SK-N-SH (cell line): ENCODE data around the gene CRIM1. TPM values are rescaled to one million over a fixed set of nuclear protein-coding genes. Genes with fewer than 3 reads are reported as not detected.

Experiments used
- CTCF ChIA-PET: fragments of 300-600, 350-600 bp; formaldehyde crosslinking; extraction: SDS; loops from one replicate; lab custom pipeline; 2021; lab: Yijun Ruan, JAX
- POLR2A ChIA-PET: fragments of 350-600 bp; sonication (Branson Sonifier 250); formaldehyde crosslinking; extraction: SDS; loops from one replicate; lab custom pipeline; 2020; ENCODE audit warnings: antibody characterized with exemption, inconsistent platforms; lab: Yijun Ruan, JAX
- DNase-seq: peaks from one replicate; pipeline ENCODE4 v3.0.0; 2012
- H2AFZ ChIP-seq: fragments of 200-600 bp; sonication (generic); 2 replicates; pipeline ENCODE4 v1.8.1; 2016; ENCODE audit warnings: antibody characterized with exemption, mild to moderate bottlenecking, low read depth
- H3F3A ChIP-seq: fragments of 200-600 bp; sonication (generic); replicated peaks from 2 replicates; pipeline ENCODE3; 2016; ENCODE audit warnings: antibody characterized with exemption, mild to moderate bottlenecking; ENCODE audit not compliant: insufficient read depth
- H3K27ac ChIP-seq, 2 experiments: fragments of 200-500 bp in 1 of 2; fragments of 200-600 bp in 1 of 2; sonication (Bioruptor generic) in 1 of 2; sonication (generic), shearing (Covaris generic) in 1 of 2; 2 replicates each; pipeline versions ENCODE4 v1.5.1 to v1.6.1; 2014 to 2016; ENCODE audit warnings: low read depth in 2 of 2, inconsistent platforms in 1 of 2, low read length in 1 of 2, mild to moderate bottlenecking in 1 of 2, mixed read lengths in 1 of 2
- H3K27me3 ChIP-seq: fragments of 200-600 bp; sonication (generic), shearing (Covaris generic); 2 replicates; pipeline ENCODE4 v1.6.1; 2016; ENCODE audit warnings: mixed run types; ENCODE audit not compliant: insufficient read depth
- H3K36me3 ChIP-seq, 2 experiments: fragments of 200-500 bp in 1 of 2; fragments of 200-600 bp in 1 of 2; sonication (Bioruptor generic) in 1 of 2; sonication (generic) in 1 of 2; replicated peaks in 1 of 2; 2 replicates each; pipeline versions ENCODE3 to v1.5.1; 2014 to 2016; ENCODE audit warnings: low read length in 1 of 2, mild to moderate bottlenecking in 1 of 2; ENCODE audit not compliant: insufficient read depth in 2 of 2, control insufficient read depth in 1 of 2
- H3K4me1 ChIP-seq, 2 experiments: fragments of 200-500 bp in 1 of 2; fragments of 200-600 bp in 1 of 2; sonication (Bioruptor generic) in 1 of 2; sonication (generic), shearing (Covaris generic) in 1 of 2; 2 replicates each; pipeline versions ENCODE4 v1.5.1 to v1.6.1; 2014 to 2016; ENCODE audit warnings: low read depth in 1 of 2, low read length in 1 of 2, mixed run types in 1 of 2; ENCODE audit not compliant: insufficient read depth in 2 of 2, control insufficient read depth in 1 of 2
- H3K4me2 ChIP-seq: fragments of 200-600 bp; sonication (generic), shearing (Covaris generic); 2 replicates; pipeline ENCODE4 v1.6.1; 2017; ENCODE audit warnings: mixed run types
- H3K4me3 ChIP-seq, 2 experiments: fragments of 200-500 bp in 1 of 2; fragments of 200-600 bp in 1 of 2; sonication (Bioruptor generic) in 1 of 2; sonication (generic), shearing (Covaris generic) in 1 of 2; 2 replicates each; pipeline versions ENCODE4 v1.5.1 to v1.8.1; 2014 to 2016; ENCODE audit warnings: low read depth in 2 of 2, inconsistent platforms in 1 of 2, low read length in 1 of 2, mild to moderate bottlenecking in 1 of 2, mixed read lengths in 1 of 2, moderate library complexity in 1 of 2
- H3K79me2 ChIP-seq: fragments of 200-600 bp; sonication (generic); 2 replicates; pipeline ENCODE4 v1.8.1; 2017; ENCODE audit warnings: mild to moderate bottlenecking; ENCODE audit not compliant: insufficient read depth
- H3K9ac ChIP-seq: fragments of 200-600 bp; sonication (generic); 2 replicates; pipeline ENCODE4 v1.6.1; 2017; ENCODE audit warnings: mixed run types
- H3K9me2 ChIP-seq: fragments of 200-600 bp; sonication (generic); 2 replicates; pipeline ENCODE4 v1.6.1; 2017; ENCODE audit warnings: mixed run types
- H3K9me3 ChIP-seq: fragments of 200-600 bp; sonication (generic); 2 replicates; pipeline ENCODE4 v1.6.1; 2017; ENCODE audit warnings: mixed run types, mild to moderate bottlenecking, moderate library complexity
- H4K20me1 ChIP-seq: fragments of 200-600 bp; sonication (generic); 2 replicates; pipeline ENCODE4 v1.6.1; 2017; ENCODE audit warnings: mild to moderate bottlenecking, mixed run types; ENCODE audit not compliant: insufficient read depth
- FOSL2 ChIP-seq: IDR thresholded peaks from 2 replicates; pipeline ENCODE4 v1.4.0; 2012; ENCODE audit warnings: low read depth, mild to moderate bottlenecking, moderate library complexity, borderline replicate concordance
- FOXJ3 ChIP-seq: sonication (generic); formaldehyde crosslinking; IDR thresholded peaks from 2 replicates; pipeline ENCODE4 v1.5.1; 2020; ENCODE audit warnings: mild to moderate bottlenecking, missing genetic modification reagents
- FOXM1 ChIP-seq: IDR thresholded peaks from 2 replicates; pipeline ENCODE4 v1.4.0; 2012; ENCODE audit warnings: low read depth, mild to moderate bottlenecking
- IRF3 ChIP-seq: fragments of 150-350 bp; IDR thresholded peaks from 2 replicates; pipeline ENCODE4 v1.6.1; 2016; ENCODE audit warnings: mild to moderate bottlenecking, low read depth, low read length
- MEF2A ChIP-seq: IDR thresholded peaks from 2 replicates; pipeline ENCODE4 v1.4.0; 2012; ENCODE audit warnings: low read depth, borderline replicate concordance
- MXI1 ChIP-seq: IDR thresholded peaks from 2 replicates; pipeline ENCODE4 v1.6.1; 2012; ENCODE audit warnings: mild to moderate bottlenecking, low read depth, low read length, improper control_type of control experiment
- RFX5 ChIP-seq: IDR thresholded peaks from 2 replicates; pipeline ENCODE4 v1.6.1; 2012; ENCODE audit warnings: mild to moderate bottlenecking, improper control_type of control experiment, low read length
- SIN3A ChIP-seq: IDR thresholded peaks from 2 replicates; pipeline ENCODE4 v1.6.1; 2012; ENCODE audit warnings: low read depth, mild to moderate bottlenecking, low read length, moderate library complexity, borderline replicate concordance
- TAF1 ChIP-seq: IDR thresholded peaks from 2 replicates; pipeline ENCODE4 v1.6.1; 2012; ENCODE audit warnings: low read depth, mild to moderate bottlenecking, low read length, moderate library complexity, borderline replicate concordance
- TCF12 ChIP-seq: IDR thresholded peaks from 2 replicates; pipeline ENCODE4 v1.4.0; 2012
- whole genome bisulfite sequencing: methylation state at CpG from one replicate; pipeline ENCODE4 v1.1.6; 2017; ENCODE audit warnings: low lambda C conversion rate; 5-methylcytosine and 5-hydroxymethylcytosine counted together
- polyA plus RNA-seq, 3 experiments: library from polyadenylated mRNA; depleted of rRNA; stranded (reverse); fragments of >200 nt; gene quantifications; 2 replicates each; pipeline ENCODE4 v1.2.3, GENCODE V29; 2012
- TF ChIP-seq, protein P1 (sequence below): IDR thresholded peaks from 2 replicates; pipeline ENCODE4 v1.4.0; 2012; ENCODE audit warnings: low read depth
- TF ChIP-seq, protein P2 (sequence below): IDR thresholded peaks from 2 replicates; pipeline ENCODE4 v1.4.0; 2012; ENCODE audit warnings: low read depth, borderline replicate concordance
- TF ChIP-seq, protein P3 (sequence below): IDR thresholded peaks from 2 replicates; pipeline ENCODE4 v1.6.1; 2012; ENCODE audit warnings: mild to moderate bottlenecking, low read depth, low read length, moderate library complexity
- TF ChIP-seq, protein P4 (sequence below): fragments of 200-600 bp; sonication (generic); IDR thresholded peaks from 2 replicates; pipeline ENCODE4 v1.6.1; 2017; ENCODE audit warnings: antibody characterized with exemption, mild to moderate bottlenecking, moderate library complexity

Gene CRIM1
- polyA plus RNA-seq, 1 of the 3 experiments (the other 2 are of a cell fraction), result 244 TPM

DNA sequence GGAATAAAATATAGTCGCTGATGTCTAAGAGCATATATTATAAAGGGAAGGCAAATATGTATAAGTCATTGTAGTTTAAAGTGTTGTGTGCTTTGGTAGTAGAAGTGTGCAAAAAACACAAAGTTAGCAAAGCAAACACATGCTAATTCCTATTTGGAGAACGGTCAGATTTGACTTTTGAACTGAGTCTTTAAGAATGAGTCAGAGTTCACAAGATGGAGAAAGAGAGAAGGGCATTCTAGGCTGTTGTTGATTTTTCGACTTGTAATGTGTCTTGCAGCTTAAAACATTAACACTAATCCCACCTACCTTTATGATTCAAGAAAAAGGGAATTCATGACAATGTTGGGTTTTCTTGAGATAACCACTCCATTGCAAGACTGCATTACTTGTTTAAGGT, 98.1 kb downstream of the CRIM1 start:
- H3K9ac ChIP-seq, result peak overlapping the region; percentile 67; the same call in 1 of the 2 replicates
- POLR2A ChIA-PET, result no interaction called here
- TF ChIP-seq MXI1 (no peak), FOXJ3 (no peak), MEF2A (no peak), TAF1 (no peak), IRF3 (no peak), SIN3A (no peak), TCF12 (no peak), FOXM1 (no peak), RFX5 (no peak), FOSL2 (peak; percentile 42; the same call in 1 of the 2 replicates)
- TF ChIP-seq, protein P1, sequence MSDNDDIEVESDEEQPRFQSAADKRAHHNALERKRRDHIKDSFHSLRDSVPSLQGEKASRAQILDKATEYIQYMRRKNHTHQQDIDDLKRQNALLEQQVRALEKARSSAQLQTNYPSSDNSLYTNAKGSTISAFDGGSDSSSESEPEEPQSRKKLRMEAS, result 0 out of 2 replicates have a peak, but pooled peaks have one; percentile 10
- TF ChIP-seq, protein P2, sequence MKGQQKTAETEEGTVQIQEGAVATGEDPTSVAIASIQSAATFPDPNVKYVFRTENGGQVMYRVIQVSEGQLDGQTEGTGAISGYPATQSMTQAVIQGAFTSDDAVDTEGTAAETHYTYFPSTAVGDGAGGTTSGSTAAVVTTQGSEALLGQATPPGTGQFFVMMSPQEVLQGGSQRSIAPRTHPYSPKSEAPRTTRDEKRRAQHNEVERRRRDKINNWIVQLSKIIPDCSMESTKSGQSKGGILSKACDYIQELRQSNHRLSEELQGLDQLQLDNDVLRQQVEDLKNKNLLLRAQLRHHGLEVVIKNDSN, result no peak
- TF ChIP-seq, protein P3, sequence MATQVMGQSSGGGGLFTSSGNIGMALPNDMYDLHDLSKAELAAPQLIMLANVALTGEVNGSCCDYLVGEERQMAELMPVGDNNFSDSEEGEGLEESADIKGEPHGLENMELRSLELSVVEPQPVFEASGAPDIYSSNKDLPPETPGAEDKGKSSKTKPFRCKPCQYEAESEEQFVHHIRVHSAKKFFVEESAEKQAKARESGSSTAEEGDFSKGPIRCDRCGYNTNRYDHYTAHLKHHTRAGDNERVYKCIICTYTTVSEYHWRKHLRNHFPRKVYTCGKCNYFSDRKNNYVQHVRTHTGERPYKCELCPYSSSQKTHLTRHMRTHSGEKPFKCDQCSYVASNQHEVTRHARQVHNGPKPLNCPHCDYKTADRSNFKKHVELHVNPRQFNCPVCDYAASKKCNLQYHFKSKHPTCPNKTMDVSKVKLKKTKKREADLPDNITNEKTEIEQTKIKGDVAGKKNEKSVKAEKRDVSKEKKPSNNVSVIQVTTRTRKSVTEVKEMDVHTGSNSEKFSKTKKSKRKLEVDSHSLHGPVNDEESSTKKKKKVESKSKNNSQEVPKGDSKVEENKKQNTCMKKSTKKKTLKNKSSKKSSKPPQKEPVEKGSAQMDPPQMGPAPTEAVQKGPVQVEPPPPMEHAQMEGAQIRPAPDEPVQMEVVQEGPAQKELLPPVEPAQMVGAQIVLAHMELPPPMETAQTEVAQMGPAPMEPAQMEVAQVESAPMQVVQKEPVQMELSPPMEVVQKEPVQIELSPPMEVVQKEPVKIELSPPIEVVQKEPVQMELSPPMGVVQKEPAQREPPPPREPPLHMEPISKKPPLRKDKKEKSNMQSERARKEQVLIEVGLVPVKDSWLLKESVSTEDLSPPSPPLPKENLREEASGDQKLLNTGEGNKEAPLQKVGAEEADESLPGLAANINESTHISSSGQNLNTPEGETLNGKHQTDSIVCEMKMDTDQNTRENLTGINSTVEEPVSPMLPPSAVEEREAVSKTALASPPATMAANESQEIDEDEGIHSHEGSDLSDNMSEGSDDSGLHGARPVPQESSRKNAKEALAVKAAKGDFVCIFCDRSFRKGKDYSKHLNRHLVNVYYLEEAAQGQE, result no peak
- TF ChIP-seq, protein P4, sequence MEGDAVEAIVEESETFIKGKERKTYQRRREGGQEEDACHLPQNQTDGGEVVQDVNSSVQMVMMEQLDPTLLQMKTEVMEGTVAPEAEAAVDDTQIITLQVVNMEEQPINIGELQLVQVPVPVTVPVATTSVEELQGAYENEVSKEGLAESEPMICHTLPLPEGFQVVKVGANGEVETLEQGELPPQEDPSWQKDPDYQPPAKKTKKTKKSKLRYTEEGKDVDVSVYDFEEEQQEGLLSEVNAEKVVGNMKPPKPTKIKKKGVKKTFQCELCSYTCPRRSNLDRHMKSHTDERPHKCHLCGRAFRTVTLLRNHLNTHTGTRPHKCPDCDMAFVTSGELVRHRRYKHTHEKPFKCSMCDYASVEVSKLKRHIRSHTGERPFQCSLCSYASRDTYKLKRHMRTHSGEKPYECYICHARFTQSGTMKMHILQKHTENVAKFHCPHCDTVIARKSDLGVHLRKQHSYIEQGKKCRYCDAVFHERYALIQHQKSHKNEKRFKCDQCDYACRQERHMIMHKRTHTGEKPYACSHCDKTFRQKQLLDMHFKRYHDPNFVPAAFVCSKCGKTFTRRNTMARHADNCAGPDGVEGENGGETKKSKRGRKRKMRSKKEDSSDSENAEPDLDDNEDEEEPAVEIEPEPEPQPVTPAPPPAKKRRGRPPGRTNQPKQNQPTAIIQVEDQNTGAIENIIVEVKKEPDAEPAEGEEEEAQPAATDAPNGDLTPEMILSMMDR, result no peak
- CTCF ChIA-PET, result no interaction called here
- H3K27ac ChIP-seq, result peak overlapping the region in 1 of 2 experiments; percentile 95; a peak in 2 of 4 replicates
- H3K79me2 ChIP-seq, result peaks cover 94% of the 10 kb centered on the region
- no peaks in the 10 kb centered on the region for H3K9me2 ChIP-seq
- peaks cover 27 to 29% of the 10 kb centered on the region in 2 experiments for H3K36me3 ChIP-seq
- no peaks in the 10 kb centered on the region for H3K27me3 ChIP-seq
- peak overlapping the region; percentile 69 for H3K4me2 ChIP-seq
- H4K20me1 ChIP-seq, result peaks cover 5% of the 10 kb centered on the region; the same call in 1 of the 2 replicates
- WGBS, result 10% methylated on average over 3 of the region's 3 CpGs
- no peak overlapping the region for H3K4me3 ChIP-seq
- no peaks in the 10 kb centered on the region for H3K9me3 ChIP-seq
- peaks cover 94% of the 10 kb centered on the region for H3F3A ChIP-seq
- H2AFZ ChIP-seq, result no peak overlapping the region
- H3K4me1 ChIP-seq, result peaks cover 15 to 93% of the 10 kb centered on the region in 2 experiments
- DNase-seq, result no peak
